Lung (tissue), 12 donors: ENCODE measurements around the gene IFIT2. TPM values are rescaled to one million over a fixed set of nuclear protein-coding genes. Genes with fewer than 3 reads are reported as not detected.
"Not testable (repeated sequence)": the region's sequence is repeated elsewhere in the genome, so short reads cannot be mapped to it uniquely, and the experiment has no call there.

ENCODE experiments used
- ATAC-seq: fragments of 200-7000 bp; cut with Tn5 transposase; one replicate; pipeline ENCODE4 v1.9.1; 2020; ENCODE audit warnings: moderate number of reproducible peaks; ENCODE audit not compliant: insufficient read depth, low FRiP score
- DNase-seq, 3 donors: peaks; one replicate each; pipeline ENCODE4 v3.0.0-alpha.2; 2013 to 2017
- H3K27ac ChIP-seq, 2 donors: one replicate each; pipeline ENCODE4 v1.5.1; 2013; ENCODE audit warnings: mild to moderate bottlenecking in 2 of 2, moderate library complexity in 2 of 2, control low read depth in 1 of 2, inconsistent platforms in 1 of 2, low read depth in 1 of 2, low read length in 1 of 2
- H3K27me3 ChIP-seq, 3 donors: one replicate each; pipeline ENCODE4 v1.5.1; 2013; ENCODE audit warnings: low read length in 2 of 3; ENCODE audit not compliant: control insufficient read depth in 3 of 3, insufficient read depth in 3 of 3
- H3K36me3 ChIP-seq, 4 donors: one replicate each; pipeline ENCODE4 v1.5.1; 2013; ENCODE audit warnings: low read length in 4 of 4, mild to moderate bottlenecking in 1 of 4, moderate library complexity in 1 of 4; ENCODE audit not compliant: control insufficient read depth in 4 of 4, insufficient read depth in 4 of 4
- H3K4me1 ChIP-seq, 5 donors: one replicate each; pipeline ENCODE4 v1.5.1; 2013; ENCODE audit warnings: low read length in 5 of 5, mild to moderate bottlenecking in 2 of 5, moderate library complexity in 1 of 5; ENCODE audit not compliant: control insufficient read depth in 5 of 5, insufficient read depth in 5 of 5
- H3K4me3 ChIP-seq: one replicate; pipeline ENCODE4 v1.5.1; 2013; ENCODE audit warnings: mild to moderate bottlenecking, control low read depth, moderate library complexity
- H3K9ac ChIP-seq, 2 donors: one replicate each; pipeline ENCODE4 v1.5.1; 2013; ENCODE audit warnings: low read length in 2 of 2, control low read depth in 1 of 2; ENCODE audit not compliant: insufficient read depth in 1 of 2
- H3K9me3 ChIP-seq, 4 donors: one replicate each; pipeline ENCODE4 v1.5.1; 2013; ENCODE audit warnings: low read length in 3 of 4, mild to moderate bottlenecking in 1 of 4, moderate library complexity in 1 of 4; ENCODE audit not compliant: control insufficient read depth in 4 of 4, insufficient read depth in 3 of 4
- WGBS, 2 donors: extraction: QIAGEN DNeasy Blood & Tissue Kit; methylation state at CpG; one replicate each; pipeline ENCODE4 v1.1.7; 2013; 5-methylcytosine and 5-hydroxymethylcytosine counted together
- polyA plus RNA-seq, 2 donors: library from polyadenylated mRNA; stranded (reverse); fragments of 200-250 nt; gene quantifications; one replicate each; pipeline ENCODE4 v1.2.1, GENCODE V29; 2013
- total RNA-seq, 2 donors: library from RNA; depleted of rRNA in 1 of 2; stranded (reverse); fragments of >200 nt in 1 of 2; gene quantifications; one replicate each; pipeline ENCODE4 v1.2.1, GENCODE V29; 2014 to 2021
- TF ChIP-seq, protein P1 (sequence below): IDR thresholded peaks from 2 replicates; pipeline ENCODE4 v1.5.1; 2012; ENCODE audit warnings: mild to moderate bottlenecking; ENCODE audit errors: control extremely low read depth, extremely low read depth
- donor health status: control.
- donor health status: control.
- donor health status: Bipolar disorder and iron deficiency.
- donor health status: healthy.
- donor health status: DM: yes; HTN: yes; CAD: no.

Gene IFIT2
- total and polyA plus RNA-seq, 4 donors: 8.1 to 17.8 (median 14.1) TPM

DNA sequence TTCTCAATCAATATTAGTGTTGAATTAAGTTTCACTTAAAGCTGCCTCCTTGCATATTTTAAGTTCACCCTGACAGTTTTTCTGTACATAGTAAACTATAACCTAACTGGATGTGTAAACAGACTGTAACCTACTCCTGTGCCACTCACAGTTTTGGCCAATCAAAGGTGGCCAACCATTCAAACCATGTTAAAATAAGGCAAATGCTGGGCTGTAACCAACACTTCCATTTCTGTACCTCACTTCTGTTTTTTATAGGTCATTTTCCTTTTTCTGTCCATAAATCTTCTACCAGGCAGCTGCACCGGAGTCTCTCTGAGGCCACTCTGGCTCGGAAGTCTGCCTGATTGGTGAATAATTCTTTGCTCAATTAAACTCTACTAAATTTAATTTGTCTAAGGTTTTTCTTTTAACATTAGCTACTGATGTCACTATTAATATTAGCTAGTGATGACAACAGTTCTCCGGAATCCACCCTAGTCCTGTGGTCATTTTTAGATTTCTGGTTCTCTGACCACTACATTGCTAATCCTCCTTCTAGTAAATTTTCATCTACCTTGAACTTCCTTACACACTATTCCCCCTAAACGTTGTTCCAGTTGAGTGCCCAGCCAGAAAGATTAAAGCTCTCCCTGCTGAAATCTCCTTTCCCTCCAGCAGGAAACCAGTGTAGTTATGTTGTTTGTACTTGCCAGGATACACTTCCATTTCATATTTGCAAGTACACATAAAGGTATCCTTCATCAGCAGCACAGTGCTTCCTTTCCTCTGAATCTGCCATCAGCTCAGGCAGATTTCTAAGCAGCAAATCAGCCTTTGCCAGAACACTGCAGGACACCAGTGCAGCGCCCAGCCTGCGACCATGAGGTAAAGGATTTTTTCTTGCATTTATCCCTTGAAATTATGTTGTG, 18.6 kb upstream of the IFIT2 start:
- 38 to 50% methylated on average over 6 of the region's 6 CpGs for WGBS, 2 donors
- Histone ChIP-seq H3K9me3 (no peaks in the 10 kb centered on the region), H3K4me1 (peaks cover 2 to 32% (median 23%) of the 10 kb centered on the region in 5 donors), H3K27ac (peak overlapping the region; percentile 78 to 79), H3K36me3 (no peaks in the 10 kb centered on the region), H3K27me3 (no peaks in the 10 kb centered on the region), H3K4me3 (no peak overlapping the region), H3K9ac (peak overlapping the region in 1 of 2 donors; percentile 80)
- DNase-seq (no peak), ATAC-seq (no peak)
- TF ChIP-seq, protein P1, sequence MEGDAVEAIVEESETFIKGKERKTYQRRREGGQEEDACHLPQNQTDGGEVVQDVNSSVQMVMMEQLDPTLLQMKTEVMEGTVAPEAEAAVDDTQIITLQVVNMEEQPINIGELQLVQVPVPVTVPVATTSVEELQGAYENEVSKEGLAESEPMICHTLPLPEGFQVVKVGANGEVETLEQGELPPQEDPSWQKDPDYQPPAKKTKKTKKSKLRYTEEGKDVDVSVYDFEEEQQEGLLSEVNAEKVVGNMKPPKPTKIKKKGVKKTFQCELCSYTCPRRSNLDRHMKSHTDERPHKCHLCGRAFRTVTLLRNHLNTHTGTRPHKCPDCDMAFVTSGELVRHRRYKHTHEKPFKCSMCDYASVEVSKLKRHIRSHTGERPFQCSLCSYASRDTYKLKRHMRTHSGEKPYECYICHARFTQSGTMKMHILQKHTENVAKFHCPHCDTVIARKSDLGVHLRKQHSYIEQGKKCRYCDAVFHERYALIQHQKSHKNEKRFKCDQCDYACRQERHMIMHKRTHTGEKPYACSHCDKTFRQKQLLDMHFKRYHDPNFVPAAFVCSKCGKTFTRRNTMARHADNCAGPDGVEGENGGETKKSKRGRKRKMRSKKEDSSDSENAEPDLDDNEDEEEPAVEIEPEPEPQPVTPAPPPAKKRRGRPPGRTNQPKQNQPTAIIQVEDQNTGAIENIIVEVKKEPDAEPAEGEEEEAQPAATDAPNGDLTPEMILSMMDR: no peak

DNA sequence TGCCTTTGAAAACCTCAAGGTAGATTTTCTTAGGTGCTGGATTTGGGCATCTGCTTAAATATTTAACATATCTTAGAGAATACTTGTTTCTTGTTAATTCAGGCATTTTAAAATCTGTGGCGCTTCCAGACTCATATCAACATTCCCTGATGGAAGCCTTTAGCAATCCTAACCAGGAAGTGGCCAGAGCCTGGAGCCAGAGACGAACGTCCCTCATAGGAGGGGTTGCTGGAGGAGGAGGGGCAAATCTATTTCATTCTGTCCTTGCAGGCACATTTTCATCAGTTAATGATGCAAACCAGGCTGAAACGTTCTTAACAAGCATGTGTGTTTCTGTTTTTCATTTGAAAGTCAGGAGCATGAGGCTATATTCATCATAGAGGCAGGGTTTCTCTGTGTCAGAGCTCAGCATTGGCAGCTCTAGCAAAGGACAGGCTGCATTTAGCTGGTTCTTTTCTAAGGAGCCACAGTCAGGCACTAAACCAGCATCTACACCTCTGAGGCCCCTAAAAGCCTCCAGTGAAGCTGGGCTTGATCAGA, 17.8 kb upstream of the IFIT2 start:
- peak overlapping the region in 1 of 2 donors; percentile 78 for H3K27ac ChIP-seq
- no peak overlapping the region for H3K4me3 ChIP-seq
- TF ChIP-seq, protein P1: no peak
- peak overlapping the region in 1 of 2 donors; percentile 80 for H3K9ac ChIP-seq
- no peaks in the 10 kb centered on the region for H3K27me3 ChIP-seq
- H3K9me3 ChIP-seq: no peaks in the 10 kb centered on the region
- H3K36me3 ChIP-seq: no peaks in the 10 kb centered on the region
- H3K4me1 ChIP-seq: peaks cover 0 to 27% (median 19%) of the 10 kb centered on the region in 5 donors
- DNase-seq (peak; percentile 81 to 94 (median 93)), ATAC-seq (peak; percentile 66)
- WGBS, 2 donors: 22 to 38% methylated on average over 4 of the region's 4 CpGs

DNA sequence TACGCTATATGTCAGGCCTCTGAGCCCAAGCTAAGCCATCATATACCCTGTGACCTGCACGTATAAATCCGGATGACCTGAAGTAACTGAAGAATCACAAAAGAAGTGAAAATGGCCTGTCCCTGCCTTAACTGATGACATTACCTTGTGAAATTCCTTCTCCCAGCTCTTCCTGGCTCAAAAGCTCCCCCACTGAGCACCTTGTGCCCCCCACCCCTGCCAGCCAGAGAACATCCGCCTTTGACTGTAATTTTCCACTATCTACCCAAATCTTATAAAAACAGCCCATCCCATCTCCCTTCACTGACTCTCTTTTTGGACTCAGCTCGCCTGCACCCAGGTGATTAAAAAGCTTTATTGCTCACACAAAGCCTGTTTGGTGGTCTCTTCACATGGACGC, 17.1 kb upstream of the IFIT2 start:
- not testable (repeated sequence) for H3K4me3 ChIP-seq, H3K27ac ChIP-seq, DNase-seq, H3K36me3 ChIP-seq, H3K27me3 ChIP-seq, ATAC-seq, H3K9me3 ChIP-seq
- peaks cover 0 to 20% (median 12%) of the 10 kb centered on the region in 5 donors for H3K4me1 ChIP-seq
- 95 to 96% methylated on average over 6 of the region's 6 CpGs for WGBS, 2 donors
- H3K9ac ChIP-seq: peak overlapping the region in 1 of 2 donors; percentile 80

DNA sequence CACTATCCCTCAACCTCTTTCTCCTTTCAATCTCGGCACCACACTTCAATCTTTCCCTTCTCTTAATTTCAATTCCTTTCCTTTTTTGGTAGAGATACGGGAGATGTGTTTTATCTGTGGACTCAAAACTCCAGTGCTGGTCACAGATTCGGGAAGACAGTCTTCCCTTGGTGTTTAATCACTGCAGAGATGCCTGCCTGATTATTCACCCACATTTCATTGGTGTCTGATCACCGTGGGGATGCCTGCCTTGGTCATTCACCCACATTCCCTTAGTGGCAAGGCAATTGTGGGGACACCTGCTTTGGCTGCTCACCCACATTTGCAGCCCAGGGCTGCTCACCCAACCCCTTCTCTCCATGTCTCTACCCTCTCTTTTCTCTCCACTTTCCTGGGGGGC, 16.5 kb upstream of the IFIT2 start:
- H3K27ac ChIP-seq, H3K9ac ChIP-seq, H3K27me3 ChIP-seq, H3K9me3 ChIP-seq, DNase-seq, H3K4me3 ChIP-seq, ATAC-seq, H3K36me3 ChIP-seq: not testable (repeated sequence)
- WGBS, 2 donors: 90 to 91% methylated on average over 4 of the region's 4 CpGs
- H3K4me1 ChIP-seq: peaks cover 0 to 20% (median 11%) of the 10 kb centered on the region in 5 donors
